H9 (cell line): ENCODE results near the gene VRK1. TPM values are rescaled to one million over a fixed set of nuclear protein-coding genes. Genes with fewer than 3 reads are reported as not detected.

Source experiments
- DNase-seq: peaks from one replicate; pipeline ENCODE4 v3.0.0-alpha.2; 2017
- H2AFZ ChIP-seq: one replicate; pipeline ENCODE4 v1.6.1; 2013; ENCODE audit warnings: mild to moderate bottlenecking, low read length, control low read depth, moderate library complexity
- H2AK5ac ChIP-seq: 2 replicates; pipeline ENCODE4 v1.6.1; 2013; ENCODE audit warnings: low read length, control low read depth, mixed read lengths; ENCODE audit not compliant: insufficient read length
- H2BK120ac ChIP-seq: one replicate; pipeline ENCODE4 v1.6.1; 2013; ENCODE audit warnings: low read depth, mild to moderate bottlenecking, low read length, control low read depth, inconsistent platforms; ENCODE audit not compliant: poor library complexity, severe bottlenecking
- H2BK12ac ChIP-seq: 2 replicates; pipeline ENCODE4 v1.6.1; 2013; ENCODE audit warnings: low read length, control low read depth, mixed read lengths, low read depth; ENCODE audit not compliant: insufficient read length
- H2BK15ac ChIP-seq: 2 replicates; pipeline ENCODE4 v1.6.1; 2013; ENCODE audit warnings: low read depth, low read length, control low read depth
- H2BK20ac ChIP-seq: one replicate; pipeline ENCODE4 v1.6.1; 2013; ENCODE audit warnings: low read depth, mild to moderate bottlenecking, low read length, control low read depth, inconsistent platforms; ENCODE audit not compliant: poor library complexity, severe bottlenecking
- H2BK5ac ChIP-seq: 2 replicates; pipeline ENCODE4 v1.6.1; 2013; ENCODE audit warnings: low read length, control low read depth, mixed read lengths; ENCODE audit not compliant: insufficient read length
- H3K14ac ChIP-seq: 2 replicates; pipeline ENCODE4 v1.6.1; 2013; ENCODE audit warnings: low read length, control low read depth; ENCODE audit not compliant: insufficient read depth
- H3K18ac ChIP-seq: 2 replicates; pipeline ENCODE4 v1.6.1; 2013; ENCODE audit warnings: low read depth, mild to moderate bottlenecking, mixed read lengths, low read length, control low read depth; ENCODE audit not compliant: insufficient read length
- H3K23ac ChIP-seq: 2 replicates; pipeline ENCODE4 v1.6.1; 2013; ENCODE audit warnings: low read length, control low read depth, mixed read lengths, low read depth; ENCODE audit not compliant: insufficient read length
- H3K23me2 ChIP-seq: 2 replicates; pipeline ENCODE4 v1.6.1; 2013; ENCODE audit warnings: low read depth, mild to moderate bottlenecking, mixed read lengths, low read length, control low read depth; ENCODE audit not compliant: insufficient read length, poor library complexity, severe bottlenecking
- H3K27ac ChIP-seq: 2 replicates; pipeline ENCODE4 v1.5.1; 2013; ENCODE audit warnings: low read length, control low read depth, mixed read lengths, low read depth; ENCODE audit not compliant: insufficient read length
- H3K27me3 ChIP-seq: 2 replicates; pipeline ENCODE4 v1.6.1; 2013; ENCODE audit warnings: low read length, control low read depth, inconsistent platforms; ENCODE audit not compliant: insufficient read depth
- H3K4ac ChIP-seq: 2 replicates; pipeline ENCODE4 v1.6.1; 2013; ENCODE audit warnings: low read depth, mild to moderate bottlenecking, control low read depth, inconsistent platforms, low read length, moderate library complexity
- H3K4me1 ChIP-seq: 2 replicates; pipeline ENCODE4 v1.6.1; 2013; ENCODE audit warnings: low read length, control low read depth, inconsistent platforms; ENCODE audit not compliant: insufficient read depth
- H3K4me2 ChIP-seq: 2 replicates; pipeline ENCODE4 v1.6.1; 2013; ENCODE audit warnings: low read length, control low read depth, mixed read lengths; ENCODE audit not compliant: insufficient read length, insufficient read depth
- H3K56ac ChIP-seq: 2 replicates; pipeline ENCODE4 v1.6.1; 2013; ENCODE audit warnings: low read depth, mild to moderate bottlenecking, mixed read lengths, low read length, control low read depth; ENCODE audit not compliant: insufficient read length
- H3K79me1 ChIP-seq: 2 replicates; pipeline ENCODE4 v1.6.1; 2013; ENCODE audit warnings: low read depth, mild to moderate bottlenecking, moderate library complexity, low read length, control low read depth, inconsistent platforms; ENCODE audit not compliant: insufficient read depth, poor library complexity, severe bottlenecking
- H3K79me2 ChIP-seq: 2 replicates; pipeline ENCODE4 v1.6.1; 2013; ENCODE audit warnings: low read length, control low read depth, inconsistent platforms; ENCODE audit not compliant: insufficient read depth
- H3K9ac ChIP-seq: 2 replicates; pipeline ENCODE4 v1.6.1; 2013; ENCODE audit warnings: low read length, control low read depth, mixed read lengths; ENCODE audit not compliant: insufficient read length; ENCODE audit errors: extremely low read depth
- H3K9me3 ChIP-seq: one replicate; pipeline ENCODE4 v1.6.1; 2013; ENCODE audit warnings: low read depth, low read length, inconsistent platforms; ENCODE audit not compliant: control insufficient read depth
- H3T11ph ChIP-seq: one replicate; pipeline ENCODE4 v1.6.1; 2013; ENCODE audit warnings: mild to moderate bottlenecking, low read length, control low read depth, inconsistent platforms
- H4K20me1 ChIP-seq: one replicate; pipeline ENCODE4 v1.6.1; 2013; ENCODE audit not compliant: control insufficient read depth, insufficient read length, insufficient read depth
- H4K5ac ChIP-seq: 2 replicates; pipeline ENCODE4 v1.6.1; 2013; ENCODE audit warnings: low read depth, mild to moderate bottlenecking, mixed read lengths, low read length, control low read depth; ENCODE audit not compliant: insufficient read length
- H4K8ac ChIP-seq: replicated peaks from 2 replicates; pipeline ENCODE4 v1.6.1; 2013; ENCODE audit warnings: low read length, control low read depth, mixed read lengths, low read depth; ENCODE audit not compliant: insufficient read length
- H4K91ac ChIP-seq: 2 replicates; pipeline ENCODE4 v1.6.1; 2013; ENCODE audit warnings: low read depth, mild to moderate bottlenecking, moderate library complexity, mixed read lengths, low read length, control low read depth; ENCODE audit not compliant: insufficient read length
- H3K27ac Mint-ChIP-seq, 3 experiments: 2 replicates in 2 of 3; 3 replicates in 1 of 3; pipeline ENCODE4 v1.8.0; 2020 to 2021; ENCODE audit warnings: mixed read lengths in 3 of 3, mild to moderate bottlenecking in 1 of 3, moderate library complexity in 1 of 3
- H3K27me3 Mint-ChIP-seq: 2 replicates; pipeline ENCODE4 v1.8.0; 2021; ENCODE audit warnings: low read depth, mild to moderate bottlenecking, moderate library complexity, mixed read lengths
- H3K36me3 Mint-ChIP-seq, 3 experiments: 2 replicates in 2 of 3; 3 replicates in 1 of 3; pipeline ENCODE4 v1.8.0; 2020 to 2021; ENCODE audit warnings: low read depth in 3 of 3, mixed read lengths in 3 of 3; ENCODE audit not compliant: insufficient read depth in 1 of 3
- H3K4me1 Mint-ChIP-seq, 2 experiments: 2 replicates each; pipeline ENCODE4 v1.8.0; 2020; ENCODE audit warnings: mixed read lengths in 2 of 2
- H3K4me3 Mint-ChIP-seq, 2 experiments: 2 replicates in 1 of 2; 3 replicates in 1 of 2; pipeline ENCODE4 v1.8.0; 2020 to 2021; ENCODE audit warnings: mild to moderate bottlenecking in 2 of 2, mixed read lengths in 2 of 2, moderate library complexity in 1 of 2
- H3K9me3 Mint-ChIP-seq, 2 experiments: 2 replicates in 1 of 2; 3 replicates in 1 of 2; pipeline ENCODE4 v1.8.0; 2020; ENCODE audit warnings: mild to moderate bottlenecking in 2 of 2, mixed read lengths in 2 of 2, moderate library complexity in 1 of 2
- CTCF ChIP-seq: fragments of 200-600 bp; sonication (generic); conservative IDR thresholded peaks from 3 replicates; pipeline ENCODE4 v1.8.0; 2021; ENCODE audit warnings: antibody characterized with exemption, mild to moderate bottlenecking
- WGBS: extraction: QIAGEN DNeasy Blood & Tissue Kit; methylation state at CpG from one replicate; pipeline ENCODE4 v1.1.7; 2013; ENCODE audit warnings: missing lambda C conversion rate, low lambda C conversion rate, mixed read lengths; ENCODE audit not compliant: insufficient read length; ENCODE audit errors: extremely low coverage; 5-methylcytosine and 5-hydroxymethylcytosine counted together
- total RNA-seq: library from RNA; stranded (reverse); gene quantifications from 2 replicates; pipeline ENCODE4 v1.2.1, GENCODE V29; 2021

The VRK1 gene
- total RNA-seq, 1 experiment from 2014 or later, result 55.7 TPM

GRCh38 chr14:96829791-96830190, 32.6 kb downstream of the VRK1 start:
- Histone ChIP-seq H2BK15ac (no peak overlapping the region), H3K79me2 (peaks cover 11% of the 10 kb centered on the region; the same call in 1 of the 2 replicates), H2BK12ac (no peak overlapping the region), H3K4me2 (no peak overlapping the region), H3K9ac (no peak overlapping the region), H2BK120ac (no peak overlapping the region), H4K8ac (no peak overlapping the region), H3K27me3 (no peaks in the 10 kb centered on the region), H3K27ac (no peak overlapping the region), H4K20me1 (no peaks in the 10 kb centered on the region), H2BK20ac (no peak overlapping the region), H2AK5ac (no peak overlapping the region), H3K79me1 (peaks cover 2% of the 10 kb centered on the region), H3K4me1 (no peaks in the 10 kb centered on the region; the same call in 1 of the 2 replicates), H3K9me3 (no peaks in the 10 kb centered on the region), H2BK5ac (no peak overlapping the region), H3K23me2 (no peaks in the 10 kb centered on the region), H4K91ac (no peak overlapping the region), H3K14ac (no peak overlapping the region), H3K4ac (no peak overlapping the region), H2AFZ (no peak overlapping the region), H3K56ac (no peak overlapping the region), H3K18ac (no peak overlapping the region), H3K23ac (no peak overlapping the region), H4K5ac (no peak overlapping the region), H3T11ph (no peak overlapping the region)
- no CpG with 5 or more reads among the region's 1 CpG for WGBS
- no peak for TF ChIP-seq CTCF
- no peak overlapping the region for H3K27ac Mint-ChIP-seq
- peaks cover 6 to 19% (median 6%) of the 10 kb centered on the region in 3 experiments; a peak in 5 of 7 replicates for H3K36me3 Mint-ChIP-seq
- H3K4me1 Mint-ChIP-seq, result peaks cover 9 to 15% of the 10 kb centered on the region in 2 experiments
- H3K27me3 Mint-ChIP-seq, result no peaks in the 10 kb centered on the region
- no peak for DNase-seq
- no peak overlapping the region for H3K4me3 Mint-ChIP-seq
- H3K9me3 Mint-ChIP-seq, result peaks cover 0 to 2% of the 10 kb centered on the region in 2 experiments; a peak in 1 of 5 replicates
